A549 (cell line): ENCODE data around the gene SLC16A8.

ENCODE experiments used
- CHD2 ChIP-seq: fragments of 150-350 bp; IDR thresholded peaks from 2 replicates; pipeline ENCODE4 v1.6.1; 2014; ENCODE audit warnings: low read length; ENCODE audit not compliant: partially characterized antibody
- CTCF ChIP-seq: fragments of >200 bp; sonication (Bioruptor Twin); formaldehyde crosslinking; IDR thresholded peaks from 3 replicates; pipeline ENCODE4 v1.5.1; 2016
- E2F6 ChIP-seq: IDR thresholded peaks from 2 replicates; pipeline ENCODE4 v1.6.1; 2012; ENCODE audit warnings: low read depth, borderline replicate concordance
- GATA3 ChIP-seq: IDR thresholded peaks from 2 replicates; pipeline ENCODE4 v1.6.1; 2012; ENCODE audit warnings: borderline replicate concordance
- HDAC2 ChIP-seq: fragments of 200-600 bp; sonication (generic); IDR thresholded peaks from 2 replicates; pipeline ENCODE4 v1.6.1; 2016
- POLR2A ChIP-seq: IDR thresholded peaks from 2 replicates; pipeline ENCODE4 v1.6.1; 2012; ENCODE audit warnings: mild to moderate bottlenecking, low read length
- RAD21 ChIP-seq, 2 experiments: fragments of >200 bp in 1 of 2; sonication (Bioruptor Twin) in 1 of 2; formaldehyde crosslinking in 1 of 2; IDR thresholded peaks in 1 of 2; conservative IDR thresholded peaks in 1 of 2; 2 replicates in 1 of 2; 3 replicates in 1 of 2; pipeline ENCODE4 v1.6.1; 2012 to 2018; ENCODE audit warnings: inconsistent platforms in 1 of 2
- REST ChIP-seq: fragments of 200-600 bp; sonication (generic); IDR thresholded peaks from 2 replicates; pipeline ENCODE4 v1.6.1; 2016; ENCODE audit warnings: antibody characterized with exemption, mild to moderate bottlenecking, moderate library complexity
- RNF2 ChIP-seq: fragments of 200-600 bp; sonication (generic); IDR thresholded peaks from 2 replicates; pipeline ENCODE4 v1.6.1; 2016; ENCODE audit warnings: low read depth, mild to moderate bottlenecking, antibody characterized with exemption, moderate library complexity, borderline replicate concordance

DNA sequence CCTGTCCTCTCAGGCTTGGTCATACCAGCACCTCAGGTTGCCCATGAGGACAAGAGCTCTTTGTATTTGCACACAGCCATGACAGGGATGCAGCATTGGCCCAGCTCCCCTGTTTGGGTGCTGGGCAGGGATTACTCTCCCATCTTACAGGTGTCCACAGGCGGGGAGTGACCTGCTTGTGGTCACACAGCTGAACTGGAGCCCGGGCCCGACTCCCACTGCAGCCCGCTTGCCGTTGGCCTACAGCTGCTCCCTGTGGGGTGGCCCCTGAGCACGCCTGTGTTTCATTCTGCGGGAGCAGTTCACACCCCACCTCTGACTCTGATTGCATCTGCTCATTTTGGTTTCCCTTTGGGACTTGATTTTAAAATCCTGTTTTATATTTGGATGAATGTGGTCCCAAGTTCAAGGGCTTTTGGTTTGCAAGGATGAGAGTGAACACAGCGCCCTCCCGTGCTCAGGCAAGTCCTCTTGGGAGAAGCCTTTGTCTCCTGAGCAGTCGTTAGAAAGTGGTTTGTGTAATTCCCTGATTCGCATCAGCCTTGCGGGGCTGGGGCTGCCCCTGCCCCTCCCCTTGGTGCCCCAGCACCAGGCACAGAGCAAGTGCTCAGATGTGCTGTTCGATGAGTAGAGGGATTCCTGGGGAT, 17.5 kb downstream of the SLC16A8 start:
- TF ChIP-seq HDAC2, result no peak
- no peak for TF ChIP-seq CTCF
- TF ChIP-seq POLR2A, result no peak
- TF ChIP-seq RNF2, result no peak
- no peak for TF ChIP-seq GATA3
- no peak for TF ChIP-seq CHD2
- TF ChIP-seq RAD21 (conservative IDR thresholded peaks at IDR 0.05 in 1 of 2, IDR thresholded peaks at IDR 0.05 in 1 of 2), result no peak
- no peak for TF ChIP-seq E2F6
- TF ChIP-seq REST, result no peak
